ENCODE measurements around the gene CAPN5.
A peak's percentile ranks its signal among the peaks of the same experiment; 100 is the strongest.

Gene CAPN5

DNA sequence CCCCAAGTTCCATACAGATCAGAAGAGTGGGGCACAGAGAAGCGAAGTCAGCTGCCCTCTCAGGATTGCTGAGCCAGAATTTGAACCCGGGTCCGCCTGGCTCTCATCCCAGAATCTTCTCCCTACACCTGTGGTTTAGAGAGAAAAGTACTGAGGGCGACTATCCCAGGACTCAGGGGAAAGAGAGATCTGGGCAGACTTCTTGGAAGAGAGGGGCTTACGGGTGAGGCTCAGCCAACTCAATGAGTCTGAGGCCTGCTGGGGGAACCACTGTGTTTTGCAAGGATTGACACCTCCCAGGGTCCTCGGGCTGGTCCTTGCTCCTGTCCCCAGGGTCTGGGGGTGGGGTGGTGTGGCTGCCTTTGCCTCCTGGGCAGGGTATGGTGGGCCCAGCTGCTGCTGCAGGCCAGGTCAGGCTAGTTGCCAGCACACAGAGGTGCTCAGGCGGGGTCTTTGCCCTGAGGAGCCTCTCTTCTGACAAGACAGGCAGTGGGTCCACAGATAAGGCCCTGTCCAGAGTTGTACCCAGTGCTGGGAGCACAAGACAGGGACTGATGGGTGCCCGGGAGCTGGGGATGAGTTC lies 1.2 kb downstream of the CAPN5 start:
- ATAC-seq, result no peak

GRCh38 chr11:77068457-77069335 lies 1.9 kb downstream of the CAPN5 start:
- ATAC-seq, result no peak

- ATAC-seq, result no peak
Measured at GRCh38 chr11:77069336-77069968, 2.7 kb downstream of the CAPN5 start.

- no peak for ATAC-seq
Measured at GRCh38 chr11:77069969-77070582, 3.3 kb downstream of the CAPN5 start.

DNA sequence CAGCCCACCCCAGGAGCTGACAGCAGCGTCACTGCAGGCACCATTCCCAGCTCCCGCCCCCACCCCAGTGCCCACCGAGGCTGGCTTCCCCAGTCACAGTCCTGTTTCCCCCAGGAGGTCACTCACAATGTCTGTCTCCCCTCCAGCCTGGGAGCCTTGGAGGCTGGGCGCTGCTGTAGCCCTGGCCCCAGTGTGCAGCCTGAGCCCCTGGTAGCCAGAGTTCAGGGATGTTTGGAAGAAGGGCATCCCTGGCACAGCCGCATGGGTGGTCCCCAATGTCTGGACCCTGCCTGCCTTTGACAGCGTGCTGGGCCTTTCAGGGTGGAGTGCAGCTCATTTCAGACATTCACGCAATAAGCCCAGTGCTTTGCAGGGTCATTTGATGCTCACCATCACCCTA lies 4.3 kb downstream of the CAPN5 start:
- ATAC-seq, result no peak

DNA sequence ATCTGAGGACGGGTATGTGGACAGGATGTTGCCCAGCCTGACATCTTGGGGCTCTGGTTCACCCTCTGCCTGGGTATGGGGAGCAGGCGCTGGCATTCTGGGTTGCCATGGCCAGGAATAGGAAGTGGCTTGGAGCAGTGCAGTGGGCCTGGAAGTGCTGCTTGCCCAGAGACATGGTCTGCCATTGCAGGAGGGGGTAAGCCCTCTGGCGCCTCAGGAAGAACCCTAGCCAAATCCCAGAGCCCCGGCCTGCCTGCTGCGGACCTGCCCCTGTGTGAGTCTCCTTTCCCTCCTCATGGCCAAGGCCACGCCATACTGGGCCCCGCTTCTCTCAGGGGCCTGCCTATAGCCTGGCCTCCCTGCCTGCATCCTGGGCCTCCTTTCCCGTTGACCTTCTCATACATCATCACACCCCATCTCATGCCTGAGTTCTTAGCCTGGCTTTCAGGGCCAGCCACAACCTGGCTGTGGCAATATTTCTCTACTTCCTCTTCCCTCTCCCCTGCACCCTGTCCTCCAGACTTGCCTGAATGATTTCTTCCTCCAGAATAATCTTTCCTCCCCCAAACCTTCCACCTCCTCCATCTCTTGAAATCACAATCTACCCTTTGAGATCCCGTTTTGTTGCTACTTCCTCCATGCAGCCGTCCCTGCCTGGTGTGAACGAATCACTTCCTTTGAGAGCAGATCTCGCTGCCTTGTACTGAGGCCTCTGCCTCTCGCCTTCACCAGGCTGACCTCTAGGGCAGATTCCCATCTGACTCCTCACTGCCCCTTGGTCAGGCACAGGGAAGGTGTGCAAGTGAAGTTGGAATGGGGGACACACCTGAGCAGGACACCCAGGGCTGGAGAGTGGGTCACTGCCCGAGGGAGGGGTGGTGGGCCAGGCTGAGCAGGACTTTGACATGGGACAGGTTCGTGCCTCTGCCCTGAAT lies 5.2 kb downstream of the CAPN5 start:
- ATAC-seq, result no peak

GRCh38 chr11:77072851-77073327 lies 6.1 kb downstream of the CAPN5 start:
- peak; percentile 26 to 27 for ATAC-seq

DNA sequence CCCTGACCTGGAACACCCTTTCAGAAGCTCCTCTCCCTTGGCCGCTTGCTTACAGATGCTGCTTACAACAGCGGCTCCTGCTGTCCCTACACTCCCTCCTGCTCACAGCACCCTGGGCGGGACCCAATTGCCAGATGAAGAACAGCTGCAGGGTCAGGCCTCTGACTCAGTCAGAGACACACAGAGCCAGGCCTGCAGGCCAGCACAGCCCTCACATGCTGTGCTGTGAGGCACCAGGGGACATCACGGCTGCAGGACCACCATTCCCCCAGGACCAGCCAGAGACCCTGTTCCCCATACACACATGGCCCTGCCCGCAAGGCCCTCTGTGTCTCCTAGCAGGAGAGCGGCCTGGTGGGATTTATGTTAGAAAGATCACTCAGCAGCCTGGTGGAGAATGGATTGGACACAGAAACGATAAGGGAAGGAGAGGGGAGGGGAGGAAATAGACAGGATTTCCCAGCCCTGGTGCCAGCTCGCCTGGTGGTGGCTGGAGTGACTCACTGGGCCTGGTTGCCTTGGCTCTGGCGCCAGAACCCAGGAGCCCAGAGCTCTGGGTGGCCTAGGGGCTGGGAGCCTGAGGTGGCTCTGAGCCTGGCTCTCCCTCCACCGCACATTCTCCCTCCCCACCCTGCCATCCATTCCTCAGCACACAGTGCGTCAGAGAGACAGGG lies 6.7 kb downstream of the CAPN5 start:
- no peak for ATAC-seq

GRCh38 chr11:77074205-77074604 lies 7.4 kb downstream of the CAPN5 start:
- ATAC-seq, result no peak

GRCh38 chr11:77074626-77075221 lies 8.0 kb downstream of the CAPN5 start:
- no peak for ATAC-seq

DNA sequence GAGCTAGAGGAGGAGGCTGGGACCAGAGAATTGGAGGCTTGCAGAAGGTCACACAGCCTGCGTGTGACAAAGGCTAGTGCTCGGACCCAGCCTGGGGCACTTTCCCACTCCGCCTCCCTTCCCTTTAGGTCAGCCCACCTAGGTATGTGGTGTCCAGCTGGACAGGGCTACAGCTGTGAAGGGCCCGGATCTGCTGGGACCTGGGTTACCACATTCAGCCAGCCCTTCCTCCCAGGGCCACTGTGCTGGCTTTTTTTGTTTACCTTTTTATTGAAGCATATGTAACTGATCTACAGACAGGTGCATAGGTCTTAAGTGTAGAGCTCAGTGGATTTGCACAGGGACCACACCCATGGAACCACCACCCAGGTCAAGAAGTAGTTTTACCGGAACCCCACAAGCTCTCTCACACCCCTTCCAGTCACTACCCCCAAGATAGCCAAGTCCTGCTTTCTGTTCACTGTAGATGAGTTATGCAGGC lies 8.7 kb downstream of the CAPN5 start:
- no peak for ATAC-seq

DNA sequence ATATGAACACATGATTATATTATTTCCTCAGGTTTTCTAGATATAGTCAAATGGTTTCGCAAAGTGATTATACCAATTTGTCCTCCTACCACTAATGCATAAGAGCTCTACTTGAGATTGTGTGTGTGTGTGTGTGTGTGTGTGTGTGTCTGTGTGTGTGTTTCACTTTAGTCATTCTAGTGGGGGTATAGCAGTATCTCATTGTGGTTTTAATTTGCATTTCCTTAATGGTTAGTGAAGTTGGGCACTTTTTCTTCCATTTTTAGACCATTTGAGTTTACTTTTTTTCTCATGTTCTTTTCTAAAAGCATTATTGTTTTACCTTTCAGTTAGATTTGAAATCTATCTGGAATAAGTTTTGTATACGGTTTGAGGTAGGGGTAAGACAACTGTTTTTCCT lies 12.9 kb downstream of the CAPN5 start:
- ATAC-seq, result no peak

- no peak for ATAC-seq
Measured at GRCh38 chr11:77080643-77081210, 14.0 kb downstream of the CAPN5 start.

- ATAC-seq, result no peak
Measured at GRCh38 chr11:77081381-77081851, 14.6 kb downstream of the CAPN5 start.

DNA sequence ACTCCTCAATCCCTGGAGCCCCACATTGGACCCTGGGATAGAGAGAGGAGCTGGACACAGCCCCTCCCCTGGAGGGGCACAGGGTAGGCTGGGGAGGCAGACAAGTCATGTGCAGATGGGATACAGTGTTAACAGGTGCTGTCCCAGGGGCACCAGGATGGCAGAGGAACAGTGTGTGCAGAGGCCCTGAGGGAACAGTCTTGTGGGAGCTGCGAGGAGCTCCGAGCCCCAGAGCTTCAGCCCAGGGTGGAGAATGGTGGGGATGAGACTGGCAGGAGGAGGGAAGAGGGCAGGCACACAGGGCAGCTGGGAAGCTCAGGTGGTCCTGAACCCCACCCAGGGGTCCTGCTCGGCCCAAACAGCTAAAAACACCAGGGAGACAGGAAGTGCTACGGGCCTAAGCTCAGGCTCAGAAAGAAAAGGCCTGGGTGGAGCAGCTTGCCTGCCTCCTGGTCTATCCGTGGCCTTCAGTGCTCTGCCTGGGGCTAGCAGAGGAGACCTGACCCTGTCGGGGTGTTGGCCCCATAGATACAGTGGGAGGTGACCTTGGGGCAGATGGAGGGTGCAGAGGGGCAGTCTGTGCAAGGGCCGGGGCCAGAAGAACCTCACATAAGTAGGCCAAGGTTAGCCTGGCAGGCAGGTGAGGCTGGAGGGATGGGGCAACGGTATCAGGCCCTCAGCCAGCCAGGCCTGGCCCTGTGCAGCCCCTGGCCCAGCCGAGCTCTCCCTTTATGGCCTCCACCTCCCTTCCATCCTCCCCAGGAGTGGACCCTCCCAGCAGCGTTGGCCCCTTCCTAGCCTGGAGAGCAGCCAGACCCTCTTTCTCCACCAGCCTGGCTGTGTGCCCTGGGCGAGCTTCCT lies 15.4 kb downstream of the CAPN5 start:
- ATAC-seq, result peak; percentile 15 to 17

DNA sequence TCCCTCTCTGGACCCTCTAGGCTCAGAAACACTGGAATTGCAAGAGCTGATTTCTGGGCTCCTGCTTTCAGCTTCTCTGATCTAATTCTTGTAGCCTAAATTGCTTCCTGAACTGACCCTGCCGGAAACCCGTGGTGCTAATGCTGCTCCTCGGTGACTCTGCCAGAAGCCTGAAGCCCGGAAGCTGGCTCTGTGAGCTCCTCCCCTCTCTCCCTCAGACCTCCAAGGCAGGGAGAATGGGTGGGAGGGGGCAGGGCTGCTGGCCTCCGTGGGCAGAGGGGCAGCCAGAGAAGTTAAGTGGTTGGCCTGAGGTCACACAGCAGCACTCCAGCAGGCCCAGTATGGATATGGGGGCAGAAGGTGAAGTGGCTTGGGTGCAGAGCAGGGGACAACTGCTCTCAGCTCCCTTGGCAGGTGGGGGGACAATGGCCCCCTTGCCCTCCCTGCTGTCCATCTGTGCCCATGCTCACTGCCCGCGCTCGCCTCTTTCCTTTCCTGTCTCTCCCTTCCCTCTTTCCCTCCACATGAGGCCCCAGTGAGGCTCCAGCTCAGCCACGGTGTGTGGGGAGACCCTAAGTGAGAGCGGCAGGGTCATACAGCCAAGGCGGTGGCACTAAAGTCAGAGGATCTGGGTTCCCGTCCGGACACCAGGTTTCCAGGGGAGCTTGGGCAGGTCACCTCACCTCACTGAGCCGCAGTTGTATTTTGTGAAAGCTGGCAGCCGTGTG lies 16.2 kb downstream of the CAPN5 start:
- ATAC-seq, result peak; percentile 72 to 87

DNA sequence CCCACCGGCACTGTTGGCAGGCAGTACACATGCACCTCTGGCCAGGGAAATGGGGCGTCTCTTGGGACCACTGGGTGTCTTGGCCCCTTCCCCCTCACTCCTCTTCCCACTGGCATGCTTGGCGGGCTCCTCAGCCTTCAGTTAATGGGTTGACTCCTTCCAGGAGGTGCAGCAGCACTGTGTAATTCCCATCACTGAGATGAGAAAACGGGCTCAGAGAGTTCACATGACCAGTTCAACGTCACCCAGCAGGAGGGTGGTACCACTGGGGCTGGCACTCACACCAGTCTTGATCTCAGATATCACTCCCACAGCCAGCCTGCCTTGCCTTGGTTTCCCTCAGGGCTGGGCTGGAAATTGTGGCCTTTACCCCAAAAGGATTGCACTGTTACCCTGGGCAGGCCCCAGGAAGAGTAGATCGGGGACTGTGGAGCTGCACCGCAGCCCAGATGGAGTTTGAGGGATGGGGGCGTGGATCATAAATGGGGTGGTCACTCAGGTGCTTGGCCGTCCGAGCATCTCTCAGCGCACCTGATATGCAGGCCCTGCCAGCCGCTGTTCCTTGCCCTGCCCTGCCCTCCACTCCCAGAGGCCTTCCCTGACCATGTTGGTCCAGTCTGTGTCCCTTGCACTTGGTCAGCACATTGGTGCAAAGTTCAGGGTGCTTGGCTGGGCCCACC lies 16.9 kb downstream of the CAPN5 start:
- ATAC-seq, result no peak

GRCh38 chr11:77084581-77085191 lies 17.9 kb downstream of the CAPN5 start:
- ATAC-seq, result no peak

Measured in activated CD4-positive, CD25-positive, alpha-beta regulatory T cell treated with anti-CD3 and anti-CD28 coated beads, Interleukin-2, amount 50 U/mL, for 24 hours (primary cell).